HG03432 (cell line): Measurements from ENCODE around the gene FNDC3B.

Experiments used
- ATAC-seq: cut with Tn5 transposase; IDR thresholded peaks from one replicate; pipeline ENCODE4 v1.9.1; 2021; ENCODE audit warnings: mild to moderate bottlenecking, moderate library complexity; ENCODE audit not compliant: unreplicated experiment

The FNDC3B gene

DNA sequence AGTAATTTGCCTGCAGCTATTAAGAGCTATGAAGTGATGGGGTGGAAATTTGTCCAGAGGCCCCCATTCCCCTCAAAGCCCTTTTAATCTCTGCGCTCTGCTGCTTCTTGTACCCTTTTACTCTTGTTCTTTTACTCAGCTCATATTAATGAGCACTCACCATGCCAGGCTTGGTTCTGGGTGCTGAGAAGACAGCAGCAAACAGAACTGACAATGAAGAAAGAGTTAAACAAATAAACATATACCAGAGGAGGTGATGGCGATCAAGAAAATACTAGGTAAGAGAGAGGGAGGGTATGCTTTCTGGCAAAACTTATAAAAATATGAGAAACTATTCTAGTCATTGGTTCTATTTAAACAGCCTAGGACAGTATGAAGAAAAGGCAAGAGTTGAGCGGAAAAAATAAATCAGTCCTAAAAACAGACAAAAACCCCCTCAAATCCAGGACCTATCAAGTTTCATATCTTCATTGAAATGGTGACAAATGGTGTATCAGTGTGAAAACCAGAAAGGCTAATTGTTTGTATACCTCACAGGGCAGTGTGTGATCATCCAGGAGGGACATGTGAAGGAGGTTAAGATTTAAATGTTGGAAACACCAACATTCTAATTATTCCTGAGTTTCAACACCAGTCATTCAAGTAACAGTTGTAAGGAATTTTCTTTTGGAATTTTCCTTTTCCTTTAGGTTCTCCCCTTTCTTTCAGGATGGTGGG is 144.9 kb downstream of the FNDC3B start:
- ATAC-seq = no peak

DNA sequence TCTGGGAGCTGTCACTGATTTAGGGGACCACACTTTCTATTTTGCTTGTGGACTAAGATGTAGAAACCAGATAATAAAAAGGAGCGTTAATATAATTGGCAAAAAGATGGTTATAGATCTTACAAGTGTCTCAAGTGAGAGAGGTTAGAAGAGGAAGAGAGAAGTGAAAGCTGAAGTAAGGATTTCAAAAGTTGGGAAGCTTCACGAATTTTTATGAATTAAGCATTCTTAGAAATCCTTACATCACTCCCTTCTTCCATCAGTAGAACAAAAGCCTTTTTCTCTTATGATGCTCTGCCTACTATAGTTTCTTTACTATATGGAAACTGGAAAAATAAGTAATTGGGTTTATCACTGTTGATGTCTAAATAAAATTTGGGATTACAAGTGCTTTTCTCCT is 146.5 kb downstream of the FNDC3B start:
- ATAC-seq = no peak

DNA sequence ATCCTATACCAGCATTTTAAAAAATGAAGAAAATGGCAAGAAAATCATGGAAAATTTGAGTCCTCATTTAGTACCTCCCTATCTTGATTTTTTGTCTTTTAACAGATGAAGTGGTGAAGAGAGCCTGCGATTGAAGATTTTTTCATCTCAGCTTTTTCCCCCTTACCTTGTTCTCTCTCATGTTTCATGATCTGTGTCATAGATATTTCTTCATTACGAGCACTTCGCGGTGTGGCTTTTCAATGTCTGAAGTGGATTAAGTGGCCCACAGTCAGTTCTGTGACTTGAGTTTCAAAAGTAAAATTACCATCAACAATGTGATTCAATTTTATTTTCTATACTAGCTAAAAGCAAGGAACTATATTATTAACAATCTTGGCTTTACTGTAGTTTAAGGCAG is 147.2 kb downstream of the FNDC3B start:
- ATAC-seq = no peak

DNA sequence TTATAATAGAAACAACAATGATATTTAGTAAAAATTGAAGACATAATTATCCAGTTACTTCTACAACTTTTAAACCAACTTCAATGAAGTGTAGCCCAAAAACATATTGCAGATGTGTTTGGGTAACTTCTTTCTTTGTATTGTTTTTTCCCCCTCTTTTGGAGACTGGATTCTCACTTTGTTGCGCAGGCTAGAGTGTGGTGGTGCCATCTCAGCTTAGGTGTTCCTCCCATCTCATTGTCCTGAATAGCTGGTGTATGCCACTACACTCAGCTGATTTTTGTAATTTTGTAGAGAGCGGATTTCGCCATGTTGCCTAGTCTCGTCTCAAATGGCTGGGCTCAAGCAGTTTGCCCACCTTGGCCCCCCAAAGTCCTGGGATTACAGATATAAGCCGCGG is 148.1 kb downstream of the FNDC3B start:
- ATAC-seq = no peak

DNA sequence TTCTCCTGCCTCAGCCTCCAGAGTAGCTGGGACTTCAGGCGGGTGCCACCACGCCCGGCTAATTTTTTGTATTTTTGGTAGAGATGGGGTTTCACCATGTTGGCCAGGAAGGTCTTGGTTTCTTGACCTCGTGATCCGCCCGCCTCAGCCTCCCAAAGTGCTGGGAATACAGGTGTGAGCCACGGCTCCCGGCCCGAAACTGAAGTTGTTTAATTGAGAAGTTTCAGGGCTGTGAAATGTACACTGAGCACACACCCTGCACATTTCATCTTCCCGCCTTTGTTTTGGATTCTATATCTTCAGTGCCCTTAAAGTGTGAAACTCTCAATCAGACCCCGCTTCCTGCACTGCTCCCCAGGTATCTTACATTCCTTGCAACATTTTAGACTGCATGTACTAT is 149.1 kb downstream of the FNDC3B start:
- no peak for ATAC-seq

DNA sequence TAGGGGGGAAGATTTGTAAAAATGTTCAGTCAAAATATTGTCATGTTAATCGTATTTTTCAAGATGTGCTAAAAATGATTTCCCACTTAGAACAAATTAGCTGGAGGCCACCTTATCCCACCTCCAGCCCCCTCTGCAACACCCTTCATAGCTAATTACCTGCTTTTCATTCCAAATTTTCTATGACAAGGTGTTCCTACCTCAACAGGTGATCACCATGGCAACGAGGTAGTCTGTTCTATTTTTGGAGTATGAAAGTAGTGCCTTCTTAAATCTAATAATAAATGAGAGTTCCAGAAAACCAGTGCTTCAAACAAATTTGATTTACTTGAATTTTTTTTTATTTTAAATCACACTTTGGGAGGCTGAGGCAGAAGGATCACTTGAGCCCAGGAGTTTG is 149.8 kb downstream of the FNDC3B start:
- no peak for ATAC-seq

DNA sequence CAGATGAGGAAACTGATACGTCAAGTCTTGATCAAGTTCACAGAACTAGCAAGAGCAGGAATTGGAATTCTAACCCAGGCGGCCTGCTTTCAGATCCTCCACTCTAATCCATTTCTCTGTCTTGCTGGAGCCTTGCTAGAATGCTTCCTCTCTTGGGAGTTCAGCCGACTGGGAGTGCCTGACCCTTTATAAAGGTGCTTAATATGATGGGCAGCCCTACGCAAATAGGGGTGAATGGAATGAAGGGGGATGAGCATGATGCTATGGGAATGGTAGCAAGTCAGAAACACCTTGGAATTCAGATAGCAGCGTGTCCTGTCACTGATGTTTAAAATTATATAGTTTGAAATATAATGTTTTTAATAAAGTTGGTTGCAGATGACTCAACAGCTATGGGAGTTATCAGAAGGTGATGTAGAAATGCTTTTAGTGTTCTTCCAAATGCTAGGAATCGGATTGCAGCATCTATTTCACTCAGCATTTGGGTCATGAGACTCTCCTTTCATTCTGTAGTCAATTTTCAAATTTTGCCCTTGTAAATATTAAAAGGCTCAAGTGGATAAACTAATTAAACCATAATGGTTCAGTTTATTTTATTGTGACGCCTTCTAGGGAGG is 150.7 kb downstream of the FNDC3B start:
- no peak for ATAC-seq

DNA sequence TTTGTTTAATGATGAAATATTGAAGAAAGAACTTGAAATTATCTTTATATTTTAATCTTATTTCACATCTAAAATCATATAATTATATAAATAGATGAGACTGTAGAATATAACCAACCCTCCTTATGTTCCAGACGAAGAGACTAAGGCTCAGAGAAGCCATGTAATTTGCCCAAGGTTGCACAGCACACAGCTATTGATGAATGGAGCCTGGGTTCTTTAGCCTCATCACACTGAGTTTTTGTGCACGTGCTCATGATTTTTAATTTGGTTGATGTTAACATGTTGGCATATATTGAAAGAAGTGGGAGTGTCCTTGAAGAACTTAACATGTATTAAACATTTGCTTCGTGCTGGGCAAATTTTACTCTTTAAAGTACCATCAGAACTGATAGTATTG is 151.6 kb downstream of the FNDC3B start:
- no peak for ATAC-seq

DNA sequence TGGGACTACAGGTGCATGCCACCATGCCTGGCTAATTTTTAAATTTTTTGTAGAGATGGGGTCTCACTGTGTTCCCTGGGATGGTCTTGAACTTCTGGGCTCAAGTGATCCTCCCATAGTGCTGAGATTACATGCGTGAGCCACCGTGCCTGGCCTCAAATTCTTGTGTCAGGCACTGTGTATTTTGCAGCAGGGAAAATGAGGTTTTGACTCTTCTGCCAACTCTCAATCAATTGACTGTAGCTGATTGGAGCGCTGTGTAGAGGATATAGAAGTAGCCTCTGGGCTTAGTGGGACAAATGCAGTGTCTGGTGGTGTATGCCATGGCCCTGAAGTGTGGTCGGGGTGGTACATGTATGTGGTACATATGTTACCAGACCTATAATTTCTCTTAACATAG is 152.3 kb downstream of the FNDC3B start:
- no peak for ATAC-seq

DNA sequence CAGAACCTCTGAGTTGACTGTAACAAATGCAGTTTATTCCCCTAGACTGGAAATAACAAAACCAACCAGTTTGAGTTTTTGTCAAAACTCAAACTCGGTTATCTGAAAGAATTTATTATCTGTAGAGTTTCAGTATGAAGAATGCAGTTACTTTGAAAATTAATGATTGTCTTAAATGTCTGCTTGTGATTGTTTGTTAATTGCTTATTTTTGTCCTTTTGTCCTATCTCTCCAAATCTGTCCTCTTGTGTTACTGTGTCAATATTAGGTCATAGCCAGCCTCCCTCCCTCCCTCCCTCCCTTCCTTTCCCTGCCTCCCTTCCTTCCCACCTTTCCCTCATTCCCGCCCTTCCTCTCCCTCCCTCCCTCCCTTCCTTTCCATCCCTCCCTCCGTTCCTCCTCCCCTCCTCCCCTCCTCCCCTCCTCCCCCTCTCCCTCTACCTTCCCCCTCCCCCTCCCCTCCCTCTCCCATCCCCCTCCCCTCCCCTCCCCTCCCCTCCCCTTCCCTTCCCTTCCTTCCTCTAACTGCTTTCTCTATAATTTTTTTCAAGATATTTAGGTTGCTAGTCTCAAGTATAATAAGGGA is 153.5 kb downstream of the FNDC3B start:
- no peak for ATAC-seq

DNA sequence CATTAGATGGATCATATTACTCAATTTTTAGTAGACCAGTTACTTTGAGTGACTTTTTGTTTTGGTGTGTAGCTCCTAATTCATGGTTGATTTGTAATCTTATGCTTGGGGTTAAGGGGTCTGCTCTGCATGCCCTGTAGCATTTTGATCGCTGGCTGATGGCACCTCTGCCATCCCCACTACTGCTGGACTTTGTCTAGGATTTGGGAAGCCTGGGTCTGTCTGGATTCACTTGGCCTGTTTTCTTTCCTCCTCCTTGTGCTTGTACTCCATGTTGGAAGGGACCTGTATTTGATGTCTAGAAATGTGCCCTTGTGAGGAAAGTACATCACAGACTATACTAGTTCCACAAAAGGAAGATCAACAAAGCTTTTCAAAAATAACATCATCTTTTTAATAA is 154.1 kb downstream of the FNDC3B start:
- no peak for ATAC-seq

DNA sequence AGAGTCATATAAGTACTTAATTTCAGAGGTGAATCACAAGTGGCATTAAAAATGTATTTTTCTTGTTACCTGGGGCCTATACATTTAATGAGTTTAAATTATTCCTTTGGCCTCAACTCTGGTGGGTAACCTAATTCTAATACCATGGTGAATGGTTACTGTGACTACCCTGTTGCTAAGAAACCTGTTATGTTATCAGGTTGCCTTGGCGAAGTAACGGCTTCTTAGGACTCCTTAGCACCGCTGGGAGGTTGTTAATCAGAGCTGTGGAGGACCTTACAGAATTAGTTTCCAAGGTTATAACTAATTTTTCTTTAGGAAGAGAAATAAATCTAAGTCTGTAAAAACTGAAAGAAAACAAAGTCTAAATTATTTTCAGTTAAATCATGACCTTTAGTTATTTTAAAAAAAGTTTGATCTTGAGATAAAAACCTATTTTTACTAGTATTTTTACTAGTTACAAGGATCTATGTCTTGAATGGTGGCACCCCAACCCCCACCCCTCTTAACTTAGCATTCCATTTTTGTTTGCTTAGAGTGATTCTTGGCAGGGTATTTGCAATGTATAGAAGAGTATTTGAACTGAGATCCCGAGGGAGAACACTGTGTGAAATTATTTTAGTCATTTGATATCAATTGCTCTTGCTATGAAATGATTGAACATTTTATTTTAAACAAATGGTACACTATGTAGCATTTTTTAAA is 155.5 kb downstream of the FNDC3B start:
- no peak for ATAC-seq

DNA sequence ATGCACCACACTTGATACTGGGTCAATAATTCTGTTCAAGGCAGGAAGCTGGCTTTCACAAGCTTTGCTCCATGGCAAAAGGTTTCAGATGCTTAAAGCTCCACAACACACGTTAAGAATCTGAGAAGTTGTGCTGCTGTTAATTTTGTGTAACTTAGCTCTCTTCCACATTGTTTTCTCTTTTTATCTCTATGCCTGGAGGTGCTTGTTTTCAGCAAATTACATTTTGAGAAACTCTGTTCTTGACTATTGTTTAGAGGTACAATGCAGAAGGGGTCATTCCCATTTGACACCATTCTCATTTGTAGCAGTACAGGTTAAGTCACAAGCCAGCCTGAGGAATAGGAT is 156.0 kb downstream of the FNDC3B start:
- ATAC-seq = no peak

DNA sequence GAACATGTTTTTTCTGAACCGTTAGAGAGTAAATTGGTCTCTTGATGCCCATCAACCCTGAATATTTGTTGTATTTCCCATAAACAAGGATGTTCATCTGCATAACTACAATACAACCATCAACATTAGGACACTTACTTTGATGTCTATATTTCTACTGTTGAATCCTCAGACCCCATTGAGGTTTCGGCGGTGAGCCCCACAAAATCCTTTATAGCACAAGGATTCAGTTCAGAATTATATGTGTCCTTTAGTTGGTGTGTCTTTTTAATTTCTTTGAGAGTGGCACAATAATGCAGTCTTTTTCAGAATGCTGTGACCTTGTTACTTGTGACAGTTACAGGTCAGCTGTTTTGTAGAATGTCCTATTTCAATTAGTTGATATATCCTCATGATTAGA is 158.0 kb downstream of the FNDC3B start:
- ATAC-seq = no peak

DNA sequence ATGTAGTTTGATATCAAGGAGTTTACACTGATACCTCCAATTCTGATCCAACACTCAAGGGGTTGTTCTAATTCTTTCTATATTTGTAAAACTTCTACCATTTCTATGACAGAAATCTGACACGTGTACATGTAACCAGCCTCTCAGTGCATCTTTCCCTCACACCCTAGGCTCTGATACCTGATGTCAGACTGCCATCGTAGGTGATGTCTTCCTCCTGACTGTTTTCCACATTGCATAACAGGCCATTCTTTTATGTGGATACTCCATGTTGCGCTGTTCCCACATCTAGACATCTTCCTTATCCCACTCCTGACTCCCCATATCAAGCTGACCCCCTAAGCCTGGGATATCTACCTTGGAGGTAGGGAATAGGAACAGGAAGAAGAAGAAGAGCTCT is 159.1 kb downstream of the FNDC3B start:
- no peak for ATAC-seq

DNA sequence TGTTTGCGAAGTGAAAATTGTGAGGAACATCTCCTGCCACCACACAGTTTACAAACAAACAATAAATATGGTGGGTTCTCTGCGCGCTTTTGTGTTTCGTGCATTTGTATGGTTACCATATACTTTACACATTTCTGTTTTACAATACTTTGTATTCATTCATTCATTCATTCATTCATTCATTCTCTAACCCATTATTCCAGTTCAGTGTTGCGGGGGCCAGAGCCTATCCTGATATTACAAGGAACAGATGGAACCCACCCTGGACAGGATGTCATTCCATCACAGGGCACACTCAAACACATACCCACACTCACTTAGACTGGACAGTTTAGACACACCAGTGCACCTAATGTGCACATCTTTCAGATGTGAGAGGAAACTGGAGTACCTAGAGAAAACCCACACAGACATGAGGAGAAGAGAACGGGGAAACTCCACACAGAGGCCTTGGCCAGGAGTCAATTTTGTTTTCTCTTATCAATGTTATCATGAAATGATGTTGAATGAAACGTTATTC is 160.5 kb downstream of the FNDC3B start:
- ATAC-seq = no peak

DNA sequence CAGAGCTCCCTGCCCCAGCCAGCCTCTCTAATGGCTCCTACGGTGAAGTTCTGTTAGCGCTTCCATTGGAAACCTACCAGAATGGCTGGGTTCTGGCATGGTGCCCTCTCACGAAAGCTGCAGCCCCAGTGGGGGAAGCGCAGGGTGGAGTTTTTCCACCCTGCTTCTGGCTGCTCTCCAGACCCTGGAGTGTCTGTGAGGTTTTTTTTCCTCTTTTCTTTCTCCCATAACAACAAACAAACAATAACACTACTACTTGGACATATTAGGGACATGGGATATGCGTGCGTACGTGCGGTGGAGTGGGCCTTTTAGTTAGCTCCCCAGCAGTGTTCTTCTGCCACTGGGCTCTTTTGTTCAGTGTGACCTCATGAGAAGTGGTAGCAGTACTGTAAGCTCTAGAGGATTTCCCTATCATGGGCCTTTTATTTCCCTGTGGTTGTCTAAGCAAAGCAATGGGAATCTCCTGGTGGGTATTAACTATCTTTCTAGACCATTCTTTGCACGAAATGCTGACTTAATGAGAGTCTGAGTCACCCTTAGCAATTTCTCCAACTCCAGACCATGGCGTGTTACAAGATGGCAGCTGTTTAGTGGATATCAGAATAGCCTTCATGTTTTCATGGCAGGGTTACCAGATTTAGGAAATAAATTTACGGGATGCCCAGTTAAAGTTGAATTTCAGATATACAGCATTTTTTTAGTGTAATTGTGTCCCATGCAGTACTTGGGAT is 161.9 kb downstream of the FNDC3B start:
- ATAC-seq = no peak

DNA sequence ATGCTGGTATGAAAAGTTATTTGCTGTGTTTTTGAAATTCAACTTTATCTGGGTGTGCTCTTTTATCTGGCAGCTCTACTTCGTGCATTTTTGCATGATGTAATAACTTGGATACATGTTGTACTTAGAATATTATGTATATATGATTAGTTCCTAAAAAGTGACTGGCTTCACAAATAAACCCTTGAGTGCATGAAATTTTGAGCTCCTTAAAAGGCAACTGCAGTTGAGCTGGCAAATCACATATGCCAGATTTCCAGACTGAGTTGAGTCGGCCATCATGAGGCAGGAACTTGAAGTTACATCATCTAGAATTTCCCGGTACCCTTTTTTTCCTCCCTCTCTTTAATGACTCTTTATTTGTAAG is 162.5 kb downstream of the FNDC3B start:
- ATAC-seq = no peak

DNA sequence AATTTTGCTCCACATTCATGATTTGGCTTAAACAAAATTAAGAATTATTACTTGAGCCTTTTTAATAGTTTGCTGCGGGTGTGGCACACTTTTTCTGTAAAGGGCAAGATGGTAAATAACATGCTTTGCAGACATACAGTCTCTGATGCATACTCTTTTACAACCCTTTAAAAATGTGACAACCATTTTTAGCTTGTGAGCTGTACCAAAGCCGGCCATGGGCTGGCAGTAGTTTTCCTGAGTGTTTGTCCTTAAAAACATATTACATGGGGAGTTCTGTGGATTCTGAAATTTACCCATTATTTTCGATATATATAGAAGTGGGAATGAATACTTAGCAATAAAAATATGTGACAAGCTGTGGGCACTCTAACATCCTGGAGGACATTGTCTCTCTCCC is 163.4 kb downstream of the FNDC3B start:
- ATAC-seq = no peak

DNA sequence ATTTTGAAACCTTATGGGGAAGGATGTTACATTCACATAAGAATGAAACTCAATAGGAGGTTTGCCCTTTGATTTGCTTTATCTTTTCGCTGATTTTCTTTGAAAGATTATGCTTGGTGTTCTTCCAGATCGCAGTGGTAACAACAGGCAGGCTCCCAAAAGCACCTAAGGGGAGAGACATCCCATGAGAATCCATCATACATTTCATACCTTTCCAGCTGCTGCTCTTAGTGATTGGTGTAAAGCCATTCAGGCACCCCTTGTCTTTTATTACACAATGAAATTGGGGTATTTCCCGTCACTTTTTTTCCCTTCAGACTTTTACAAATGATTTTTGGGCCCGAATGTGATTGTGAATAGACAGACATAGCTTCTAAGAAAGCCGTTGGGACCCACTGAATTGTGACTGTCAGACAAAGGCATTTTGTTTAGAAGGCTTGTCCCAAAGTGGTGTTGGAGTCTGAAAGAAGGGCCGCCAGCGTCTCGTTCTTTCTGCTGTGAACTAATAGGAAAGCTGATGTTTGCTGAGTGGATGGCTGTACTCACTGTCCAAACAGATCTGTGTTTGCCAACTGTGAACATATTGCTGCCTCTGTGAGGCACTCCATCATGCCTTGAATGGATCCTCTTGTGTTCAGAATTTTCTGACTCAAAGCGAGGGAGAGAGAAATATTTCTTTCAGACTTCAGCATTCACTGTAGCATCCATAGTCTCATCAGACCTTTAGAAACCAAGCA is 164.3 kb downstream of the FNDC3B start:
- ATAC-seq = no peak

DNA sequence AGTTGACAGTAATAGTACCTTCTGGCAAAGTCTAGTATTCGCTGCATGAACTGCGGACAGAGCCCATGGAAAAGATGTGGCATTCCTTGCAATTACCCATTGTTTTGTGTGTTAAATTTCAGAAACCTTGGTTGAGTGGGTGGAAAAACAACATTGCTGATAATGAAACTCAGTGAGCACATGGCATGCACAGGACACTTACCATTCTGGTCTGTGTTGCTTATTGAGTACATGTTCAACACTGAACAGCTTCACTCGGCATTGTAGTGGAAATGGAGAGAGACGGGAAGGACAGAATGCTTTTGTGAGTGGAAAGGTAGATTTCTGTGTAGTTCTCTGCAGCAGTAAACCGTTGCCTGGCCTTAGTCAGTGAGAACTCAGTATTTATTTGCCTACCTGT is 165.3 kb downstream of the FNDC3B start:
- ATAC-seq = no peak
